ENCODE data around the gene RAC2.

Gene RAC2

DNA sequence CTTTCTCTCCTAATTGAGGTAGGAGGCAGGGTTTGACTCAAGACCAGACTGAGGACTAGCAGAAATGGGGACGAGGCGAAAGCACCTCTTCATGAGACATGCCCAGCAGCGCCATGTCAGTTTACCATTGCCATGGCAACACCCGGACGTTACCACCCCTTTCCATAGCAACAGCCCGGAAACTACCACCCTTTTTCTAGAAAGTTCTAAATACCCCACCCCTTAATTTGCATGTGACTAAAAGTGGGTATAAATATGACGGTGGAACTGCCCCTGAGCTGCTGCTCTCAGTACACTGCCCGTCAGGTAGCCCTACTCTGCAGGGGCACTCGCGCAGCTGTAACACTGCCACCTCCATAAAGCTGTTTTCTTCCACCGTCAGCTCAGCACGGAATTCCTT lies 5.9 kb upstream of the RAC2 start:
- Histone ChIP-seq H4K20me1 (ENCODE audit: insufficient read depth, low read length) (no peaks in the 10 kb centered on the region), H3K36me3 (replicated peaks; ENCODE audit: insufficient read depth, low read length) (no peaks in the 10 kb centered on the region), H3K9ac (ENCODE audit: low read length) (no peak overlapping the region), H3K9me2 (replicated peaks; ENCODE audit: insufficient read depth, low read length) (no peaks in the 10 kb centered on the region), H3K9me3 (replicated peaks; ENCODE audit: insufficient read depth, low read length) (no peaks in the 10 kb centered on the region), H3K4me2 (ENCODE audit: low read depth, low read length) (no peak overlapping the region), H3F3A (ENCODE audit: insufficient read depth, low read length) (peaks cover 11% of the 10 kb centered on the region), H3K27ac (ENCODE audit: low read length) (no peak overlapping the region), H2AFZ (ENCODE audit: low read length) (no peak overlapping the region), H3K4me1 (ENCODE audit: low read length) (peaks cover 3% of the 10 kb centered on the region), H3K79me2 (ENCODE audit: low read length) (no peaks in the 10 kb centered on the region), H3K4me3 (ENCODE audit: low read length) (no peak overlapping the region), H3K27me3 (replicated peaks; ENCODE audit: insufficient read depth, low read length) (no peaks in the 10 kb centered on the region)
- no peak for DNase-seq
- TF ChIP-seq EZH2 (optimal IDR thresholded peaks at IDR 0.05; ENCODE audit: low read depth, low read length) (no peak), EZH2phosphoT487 (IDR thresholded peaks at IDR 0.05; ENCODE audit: low read length) (no peak), CTCF (IDR thresholded peaks at IDR 0.05; ENCODE audit: low read length) (no peak)

DNA sequence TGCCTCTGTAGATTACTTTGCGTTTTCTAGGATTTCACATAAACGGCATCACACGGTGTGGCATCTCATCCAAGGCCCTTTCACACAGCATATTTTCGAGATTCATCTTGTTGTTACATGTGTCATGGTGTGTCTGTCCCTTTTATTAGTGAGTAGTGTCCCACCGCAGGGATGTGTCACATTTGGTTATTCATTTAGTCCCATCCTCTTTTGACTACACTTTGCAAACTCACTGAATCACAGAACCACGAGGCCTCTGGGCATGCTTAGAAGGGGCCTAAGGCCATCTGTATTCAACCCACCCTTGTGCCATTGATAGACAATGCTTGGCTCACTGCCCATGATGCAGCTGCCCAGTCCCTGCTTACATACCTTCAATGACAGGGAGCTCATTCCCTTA lies 4.2 kb upstream of the RAC2 start:
- H3K79me2 ChIP-seq (ENCODE audit: low read length): peaks cover 13% of the 10 kb centered on the region
- no peak overlapping the region for H3K27ac ChIP-seq (ENCODE audit: low read length)
- no peak for DNase-seq
- H3K9me2 ChIP-seq (replicated peaks; ENCODE audit: insufficient read depth, low read length): no peaks in the 10 kb centered on the region
- no peak overlapping the region for H3K4me2 ChIP-seq (ENCODE audit: low read depth, low read length)
- H3K9ac ChIP-seq (ENCODE audit: low read length): no peak overlapping the region
- no peaks in the 10 kb centered on the region for H3K36me3 ChIP-seq (replicated peaks; ENCODE audit: insufficient read depth, low read length)
- no peaks in the 10 kb centered on the region for H3K27me3 ChIP-seq (replicated peaks; ENCODE audit: insufficient read depth, low read length)
- TF ChIP-seq CTCF (IDR thresholded peaks at IDR 0.05; ENCODE audit: low read length) (no peak), EZH2phosphoT487 (IDR thresholded peaks at IDR 0.05; ENCODE audit: low read length) (no peak), EZH2 (optimal IDR thresholded peaks at IDR 0.05; ENCODE audit: low read depth, low read length) (no peak)
- peaks cover 29% of the 10 kb centered on the region for H3F3A ChIP-seq (ENCODE audit: insufficient read depth, low read length)
- no peak overlapping the region for H3K4me3 ChIP-seq (ENCODE audit: low read length)
- H4K20me1 ChIP-seq (ENCODE audit: insufficient read depth, low read length): no peaks in the 10 kb centered on the region
- H2AFZ ChIP-seq (ENCODE audit: low read length): no peak overlapping the region
- H3K9me3 ChIP-seq (replicated peaks; ENCODE audit: insufficient read depth, low read length): no peaks in the 10 kb centered on the region
- H3K4me1 ChIP-seq (ENCODE audit: low read length): peaks cover 12% of the 10 kb centered on the region

DNA sequence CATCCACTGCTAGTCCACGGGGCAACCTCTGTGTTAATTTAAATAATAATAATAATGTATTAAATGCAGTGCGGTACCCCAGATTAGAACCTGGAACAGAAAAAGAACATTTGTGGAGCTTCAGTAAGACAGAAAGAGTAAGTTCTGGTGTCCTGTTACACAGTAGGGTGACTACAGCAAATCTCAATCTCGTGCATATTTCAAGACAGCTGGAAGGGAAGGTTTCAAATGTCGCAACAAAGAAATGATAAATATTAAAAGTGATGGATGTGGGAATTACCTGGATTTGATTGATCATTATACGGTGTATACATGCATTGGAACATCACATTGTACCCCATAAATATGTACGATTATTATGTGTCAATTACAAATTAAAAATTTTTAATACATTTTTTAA lies 1.7 kb upstream of the RAC2 start:
- Histone ChIP-seq H3K4me2 (ENCODE audit: low read depth, low read length) (peak overlapping the region; percentile 98), H3K9me2 (replicated peaks; ENCODE audit: insufficient read depth, low read length) (no peaks in the 10 kb centered on the region), H3K36me3 (replicated peaks; ENCODE audit: insufficient read depth, low read length) (peaks cover 9% of the 10 kb centered on the region; the same call in 1 of the 2 replicates), H3K27ac (ENCODE audit: low read length) (peak overlapping the region; percentile 93; the same call in 1 of the 2 replicates), H4K20me1 (ENCODE audit: insufficient read depth, low read length) (no peaks in the 10 kb centered on the region), H2AFZ (ENCODE audit: low read length) (no peak overlapping the region), H3K79me2 (ENCODE audit: low read length) (peaks cover 38% of the 10 kb centered on the region), H3K4me3 (ENCODE audit: low read length) (no peak overlapping the region; the same call in 1 of the 2 replicates), H3F3A (ENCODE audit: insufficient read depth, low read length) (peaks cover 46% of the 10 kb centered on the region), H3K27me3 (replicated peaks; ENCODE audit: insufficient read depth, low read length) (no peaks in the 10 kb centered on the region), H3K9me3 (replicated peaks; ENCODE audit: insufficient read depth, low read length) (no peaks in the 10 kb centered on the region), H3K4me1 (ENCODE audit: low read length) (peaks cover 26% of the 10 kb centered on the region), H3K9ac (ENCODE audit: low read length) (no peak overlapping the region)
- TF ChIP-seq EZH2phosphoT487 (IDR thresholded peaks at IDR 0.05; ENCODE audit: low read length): no peak
- TF ChIP-seq CTCF (IDR thresholded peaks at IDR 0.05; ENCODE audit: low read length): no peak
- no peak for TF ChIP-seq EZH2 (optimal IDR thresholded peaks at IDR 0.05; ENCODE audit: low read depth, low read length)
- DNase-seq: no peak

All from MM.1S (cell line).